ENCODE measurements around the gene RAB30.

Gene RAB30, protein sequence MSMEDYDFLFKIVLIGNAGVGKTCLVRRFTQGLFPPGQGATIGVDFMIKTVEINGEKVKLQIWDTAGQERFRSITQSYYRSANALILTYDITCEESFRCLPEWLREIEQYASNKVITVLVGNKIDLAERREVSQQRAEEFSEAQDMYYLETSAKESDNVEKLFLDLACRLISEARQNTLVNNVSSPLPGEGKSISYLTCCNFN

DNA sequence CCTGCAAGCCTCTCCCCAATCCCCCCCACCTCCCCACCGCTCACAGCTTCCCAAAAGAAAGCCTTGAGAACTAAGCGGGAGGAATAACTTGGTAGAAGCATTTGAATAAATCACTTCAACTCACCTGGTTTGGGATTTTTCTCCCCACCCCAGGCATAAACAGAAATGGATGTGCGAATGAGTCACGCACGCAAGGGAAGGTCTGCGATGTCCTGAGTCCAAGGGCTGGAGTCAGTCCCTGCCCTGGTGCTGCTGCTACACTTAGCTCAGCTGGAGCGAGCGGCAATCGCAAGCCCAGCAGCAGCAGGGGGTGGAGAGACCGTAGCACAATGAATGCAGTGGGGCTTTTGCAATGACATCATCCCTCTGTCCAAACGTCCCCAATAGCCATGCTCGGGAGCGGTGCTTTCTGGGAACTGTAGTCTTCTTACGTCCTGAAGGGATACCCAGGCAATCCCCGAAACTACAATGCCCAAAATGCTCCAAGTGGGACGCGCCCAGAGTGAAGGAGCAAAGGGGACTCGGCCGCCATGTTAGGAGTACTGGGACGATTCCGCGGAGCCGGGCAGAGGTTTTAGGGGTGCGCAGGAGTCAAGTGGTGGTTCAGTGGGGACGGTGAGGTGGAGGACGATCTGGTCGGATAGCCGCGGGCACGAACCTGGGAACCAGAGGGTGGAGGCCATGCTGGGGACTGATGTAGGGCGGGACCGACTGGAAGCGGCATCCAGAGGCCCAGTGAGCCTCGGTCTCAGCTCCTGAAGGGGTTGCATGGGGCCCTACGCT lies at the start of gene RAB30:
TSS of gene RAB30 (minus strand) at position 331 of the 783 bp plus-strand sequence. CDS start 74,581 bp downstream, outside the sequence.
- peak; percentile 100 for DNase-seq (ENCODE audit: low read depth)

DNA sequence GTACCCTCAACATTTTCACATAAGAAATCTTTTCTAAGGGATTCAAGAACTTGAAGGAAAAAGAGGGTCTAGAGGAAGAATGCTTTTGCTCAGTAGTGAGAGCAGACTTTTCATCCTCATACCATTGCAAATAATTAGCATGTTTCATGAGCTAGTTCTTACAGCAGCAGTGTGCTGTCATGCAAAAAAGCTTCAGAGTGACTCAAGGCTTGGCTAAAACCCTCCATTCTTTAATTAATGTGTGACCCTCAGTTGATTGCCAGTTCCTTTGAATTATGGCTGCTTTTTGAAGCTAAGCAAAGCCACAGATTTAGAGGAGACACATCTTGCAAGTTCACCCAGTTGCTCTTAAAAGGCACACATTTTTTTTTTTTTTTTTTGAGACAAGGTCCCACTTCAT lies 48.6 kb upstream of the RAB30 start:
- DNase-seq (ENCODE audit: low read depth): peak; percentile 33

DNA sequence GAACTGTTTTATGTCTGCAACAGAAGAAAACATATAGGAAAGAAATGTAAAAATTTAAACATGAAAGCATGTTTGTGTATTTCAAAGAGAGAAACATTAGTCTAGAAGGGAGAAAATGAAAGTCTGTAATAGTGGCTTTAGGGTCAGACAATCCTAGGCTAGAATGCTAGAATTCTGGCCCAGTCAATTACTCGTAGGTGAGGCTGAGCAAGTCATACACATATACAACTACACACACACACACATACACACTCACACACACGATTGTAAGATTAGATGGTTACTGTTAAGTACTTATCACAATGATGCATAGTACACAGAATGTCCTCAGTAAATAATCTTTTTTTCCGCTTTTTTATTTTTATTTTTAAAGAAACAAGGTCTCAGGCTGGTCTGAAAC lies 47.5 kb upstream of the RAB30 start:
- DNase-seq (ENCODE audit: low read depth): peak; percentile 22

GRCh38 chr11:83118814-83119213 lies 47.1 kb upstream of the RAB30 start:
- DNase-seq (ENCODE audit: low read depth): peak; percentile 37

- no peak for DNase-seq (ENCODE audit: low read depth)
Observed at GRCh38 chr11:83116015-83116641, 44.4 kb upstream of the RAB30 start.

DNA sequence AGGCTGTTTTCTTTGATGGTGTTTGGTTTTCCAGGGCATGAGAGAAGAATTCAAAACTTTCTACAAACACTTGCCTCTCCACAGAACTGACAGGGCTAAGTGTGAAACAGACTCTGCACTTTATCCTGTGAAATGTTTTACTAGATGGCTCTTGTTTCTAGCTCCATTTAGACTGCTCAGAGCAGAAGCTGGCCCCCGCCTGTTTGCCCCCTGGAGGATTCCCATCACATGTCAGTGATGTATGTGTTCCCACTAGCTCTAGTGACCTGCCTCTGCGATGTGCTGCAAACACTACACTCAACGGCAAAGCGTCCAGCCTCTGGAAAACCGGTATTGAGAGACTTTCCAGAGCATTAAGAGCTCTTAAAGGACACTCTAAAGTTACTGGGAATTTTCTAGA lies 43.9 kb upstream of the RAB30 start:
- DNase-seq (ENCODE audit: low read depth): no peak

DNA sequence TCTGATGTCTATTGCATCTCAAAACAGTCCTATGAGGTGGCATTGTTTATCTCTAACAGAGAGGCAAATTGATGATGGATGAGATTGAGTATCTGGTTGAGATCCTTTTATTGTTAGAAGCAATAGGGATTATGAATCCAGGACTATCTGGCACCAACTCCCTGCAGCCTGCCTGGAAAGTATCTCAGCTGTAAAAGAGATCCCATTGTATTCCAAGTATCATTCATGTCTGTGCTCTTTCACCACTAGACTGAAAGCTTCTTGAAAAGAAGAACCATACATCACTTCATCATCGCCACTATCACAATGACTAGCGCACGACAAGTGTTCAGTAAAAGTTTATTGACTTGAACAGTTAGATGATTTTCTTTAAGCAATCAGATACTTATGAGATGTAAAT lies 43.3 kb upstream of the RAB30 start:
- DNase-seq (ENCODE audit: low read depth): no peak

DNA sequence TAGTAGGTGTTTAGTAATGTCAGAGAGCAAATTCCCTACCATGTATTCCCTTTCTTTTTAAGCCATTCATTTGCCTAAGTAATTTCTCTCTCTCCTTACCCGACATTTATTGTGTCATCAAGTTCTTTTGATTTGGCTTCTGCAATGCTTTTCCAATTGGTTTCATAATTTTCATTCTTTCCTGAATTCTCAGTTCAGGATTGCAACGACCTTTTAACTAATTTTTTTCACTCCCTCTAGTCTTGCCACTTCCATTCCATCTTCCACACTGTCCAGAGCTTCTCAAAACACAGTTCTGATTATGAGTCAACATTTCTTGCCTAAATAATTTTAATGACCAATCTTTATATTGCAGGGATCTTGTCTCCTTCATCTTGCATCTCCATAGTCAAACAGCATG lies 41.2 kb upstream of the RAB30 start:
- DNase-seq (ENCODE audit: low read depth): no peak

DNA sequence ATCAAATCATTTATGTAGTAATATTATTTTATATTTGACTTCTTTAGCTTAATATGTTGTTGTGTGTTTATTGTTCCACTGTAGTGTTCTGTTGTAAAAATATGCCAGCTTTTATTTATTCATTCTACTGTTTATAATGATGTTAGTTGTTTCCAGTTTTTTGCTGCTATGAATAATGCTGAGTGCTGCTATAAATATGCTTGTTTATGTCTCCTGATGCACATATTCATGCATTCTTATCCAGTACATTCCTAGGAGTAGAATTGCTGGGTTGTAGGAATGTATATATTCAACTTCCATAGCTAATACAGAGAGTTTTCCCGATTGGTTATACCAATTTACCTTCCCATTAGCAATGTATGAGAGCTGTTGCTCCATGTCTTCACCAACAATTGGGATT lies 33.5 kb upstream of the RAB30 start:
- DNase-seq (ENCODE audit: low read depth): no peak

- no peak for DNase-seq (ENCODE audit: low read depth)
Observed at GRCh38 chr11:83102834-83103233, 31.1 kb upstream of the RAB30 start.

DNA sequence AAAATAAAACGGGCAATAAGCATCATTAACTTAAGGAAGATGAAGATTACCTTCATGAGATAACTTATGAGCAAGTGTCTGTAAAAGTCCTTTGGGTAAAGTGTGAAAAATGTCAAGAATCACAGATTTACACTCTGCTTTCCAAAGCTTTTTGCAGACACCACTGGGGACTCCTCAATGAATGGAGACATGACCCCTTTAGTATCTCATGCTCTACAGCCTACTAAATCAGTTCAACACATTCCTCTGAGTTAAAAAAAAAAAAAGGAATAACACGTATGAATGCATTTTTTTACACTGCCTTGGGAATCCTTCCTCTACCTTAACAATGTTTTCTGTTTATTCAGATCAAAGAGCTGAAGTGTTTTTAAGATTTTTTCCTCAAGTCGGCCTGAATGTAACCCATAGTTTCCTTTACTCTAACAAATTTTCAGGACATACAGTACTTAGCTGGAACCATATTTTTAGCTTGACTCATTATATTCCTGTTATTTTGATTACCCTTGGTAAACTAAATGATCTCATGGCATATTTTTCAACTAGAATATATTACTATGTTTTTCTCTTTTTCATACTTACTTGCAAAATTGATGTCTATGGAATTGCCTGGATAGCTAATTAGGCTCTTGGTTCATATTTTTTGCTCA lies 25.9 kb upstream of the RAB30 start:
- DNase-seq (ENCODE audit: low read depth): peak; percentile 69

DNA sequence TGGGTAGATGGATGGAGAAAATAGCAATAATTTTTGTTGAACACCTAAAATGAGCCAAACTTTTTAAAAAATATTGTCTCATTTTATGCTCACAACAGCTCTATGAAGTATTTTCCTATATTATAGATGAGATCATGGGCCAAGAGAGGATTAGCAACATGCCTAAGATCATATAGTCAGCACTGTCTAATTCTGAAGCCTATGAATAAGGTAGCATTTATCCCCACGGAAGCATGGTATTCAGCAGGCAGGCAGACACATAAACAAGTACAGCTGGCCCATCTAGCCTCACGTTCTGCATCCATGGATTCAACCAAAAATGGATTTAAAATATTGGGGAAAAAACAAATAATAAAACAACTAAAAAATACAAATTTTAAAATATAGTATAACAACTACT lies 21.9 kb upstream of the RAB30 start:
- DNase-seq (ENCODE audit: low read depth): peak; percentile 19

DNA sequence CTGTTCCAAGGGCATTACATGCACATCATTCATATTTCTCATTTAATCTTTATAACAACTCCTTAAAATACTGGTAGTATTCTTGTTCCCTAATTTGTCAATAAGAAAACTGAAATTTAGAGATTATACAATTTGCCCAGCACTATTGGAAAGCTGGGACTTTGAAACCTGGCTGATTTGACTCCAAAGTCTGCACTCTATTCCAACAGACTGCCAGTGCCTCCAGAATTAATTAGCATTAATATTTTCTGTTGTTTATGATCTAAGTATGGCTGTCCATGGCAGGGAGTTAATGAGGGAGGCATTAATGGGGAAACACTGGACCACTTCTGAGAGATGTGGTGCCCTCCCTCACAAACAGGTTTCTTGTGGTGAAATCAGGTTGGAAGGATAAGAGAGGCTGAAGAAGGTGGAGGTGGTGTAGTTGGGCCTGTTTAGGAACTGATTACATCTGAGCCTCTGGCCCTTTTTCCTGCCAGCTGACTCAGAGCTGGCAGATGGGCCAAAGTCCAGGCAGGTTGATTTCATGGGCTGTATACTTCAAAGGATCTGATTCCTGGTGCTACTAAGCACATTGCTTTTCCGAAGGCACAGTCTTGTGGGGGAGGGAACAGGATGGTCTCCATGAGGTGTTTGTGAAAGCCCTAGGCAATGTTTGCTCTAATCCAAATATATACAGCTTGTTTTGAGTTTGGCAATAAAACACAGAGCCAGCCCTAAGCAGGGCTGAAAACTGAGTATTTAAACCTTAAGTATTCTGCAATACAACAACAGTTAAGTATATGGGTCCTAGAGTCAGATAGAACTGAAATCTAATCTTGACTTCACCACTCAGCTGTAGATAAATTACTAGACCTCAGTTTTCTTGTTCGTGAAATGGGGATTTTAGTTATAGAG lies 21.0 kb upstream of the RAB30 start:
- DNase-seq (ENCODE audit: low read depth): peak; percentile 41

DNA sequence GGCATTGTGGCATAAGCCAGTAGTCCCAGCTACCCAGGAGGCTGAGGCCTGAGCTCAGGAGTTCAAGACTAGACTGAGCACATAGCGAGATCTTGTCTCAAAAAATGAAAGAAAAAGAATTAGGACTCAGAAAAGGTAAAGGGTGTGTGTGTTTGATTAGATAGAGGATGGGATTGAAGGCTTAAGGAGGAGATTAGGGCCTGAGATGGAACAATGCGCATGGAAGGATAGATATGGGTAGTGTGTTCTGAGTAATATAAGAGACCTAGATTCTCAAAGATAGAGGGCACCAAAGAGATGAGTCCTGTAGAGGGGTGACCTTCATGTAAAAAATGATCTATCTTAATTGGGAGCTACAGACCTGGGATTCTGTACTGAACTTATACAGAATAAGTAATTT lies 17.3 kb upstream of the RAB30 start:
- peak; percentile 7 for DNase-seq (ENCODE audit: low read depth)

DNA sequence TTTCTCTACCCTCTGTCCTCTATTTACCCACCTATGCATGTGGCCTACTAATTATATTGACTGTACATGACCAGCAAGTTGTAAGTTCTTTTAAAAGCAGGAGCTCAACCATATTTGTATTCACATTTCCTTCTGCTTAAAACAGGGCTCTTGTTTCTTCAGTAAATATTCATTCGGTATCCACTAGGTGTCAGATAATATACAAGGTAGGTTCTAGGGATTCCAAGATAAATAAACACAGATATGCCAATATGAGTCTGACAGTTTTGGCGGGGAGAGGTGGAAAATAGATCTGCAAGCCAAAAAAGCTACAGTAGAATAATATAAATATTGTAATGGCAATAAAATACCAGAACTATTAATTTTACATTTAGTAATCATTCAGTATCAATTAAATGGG lies 15.3 kb upstream of the RAB30 start:
- DNase-seq (ENCODE audit: low read depth): peak; percentile 21

GRCh38 chr11:83079820-83080219 lies 8.1 kb upstream of the RAB30 start:
- DNase-seq (ENCODE audit: low read depth): no peak

GRCh38 chr11:83078269-83078668 lies 6.6 kb upstream of the RAB30 start:
- DNase-seq (ENCODE audit: low read depth): no peak

DNA sequence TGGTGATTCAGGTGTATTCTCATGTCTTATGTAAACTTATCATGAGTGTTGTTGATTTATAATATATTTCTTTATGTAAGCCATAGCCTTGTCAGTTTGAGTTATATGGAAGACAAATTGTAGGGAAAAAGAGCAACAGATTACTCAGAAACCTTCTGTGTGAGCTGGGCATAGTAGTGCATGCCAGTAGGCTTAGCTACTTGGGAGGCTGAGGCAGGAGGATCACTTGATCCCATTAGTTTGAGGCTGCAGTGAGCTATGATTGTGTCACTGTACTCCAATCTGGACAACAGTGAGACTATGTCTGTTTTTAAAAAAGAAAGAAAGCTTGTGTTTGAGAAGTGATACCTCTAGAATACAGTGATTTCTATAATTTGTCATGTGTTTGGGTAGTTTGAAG lies 2.2 kb upstream of the RAB30 start:
- no peak for DNase-seq (ENCODE audit: low read depth)

- no peak for DNase-seq (ENCODE audit: low read depth)
Observed at GRCh38 chr11:83073258-83073657, 1.6 kb upstream of the RAB30 start.

DNA sequence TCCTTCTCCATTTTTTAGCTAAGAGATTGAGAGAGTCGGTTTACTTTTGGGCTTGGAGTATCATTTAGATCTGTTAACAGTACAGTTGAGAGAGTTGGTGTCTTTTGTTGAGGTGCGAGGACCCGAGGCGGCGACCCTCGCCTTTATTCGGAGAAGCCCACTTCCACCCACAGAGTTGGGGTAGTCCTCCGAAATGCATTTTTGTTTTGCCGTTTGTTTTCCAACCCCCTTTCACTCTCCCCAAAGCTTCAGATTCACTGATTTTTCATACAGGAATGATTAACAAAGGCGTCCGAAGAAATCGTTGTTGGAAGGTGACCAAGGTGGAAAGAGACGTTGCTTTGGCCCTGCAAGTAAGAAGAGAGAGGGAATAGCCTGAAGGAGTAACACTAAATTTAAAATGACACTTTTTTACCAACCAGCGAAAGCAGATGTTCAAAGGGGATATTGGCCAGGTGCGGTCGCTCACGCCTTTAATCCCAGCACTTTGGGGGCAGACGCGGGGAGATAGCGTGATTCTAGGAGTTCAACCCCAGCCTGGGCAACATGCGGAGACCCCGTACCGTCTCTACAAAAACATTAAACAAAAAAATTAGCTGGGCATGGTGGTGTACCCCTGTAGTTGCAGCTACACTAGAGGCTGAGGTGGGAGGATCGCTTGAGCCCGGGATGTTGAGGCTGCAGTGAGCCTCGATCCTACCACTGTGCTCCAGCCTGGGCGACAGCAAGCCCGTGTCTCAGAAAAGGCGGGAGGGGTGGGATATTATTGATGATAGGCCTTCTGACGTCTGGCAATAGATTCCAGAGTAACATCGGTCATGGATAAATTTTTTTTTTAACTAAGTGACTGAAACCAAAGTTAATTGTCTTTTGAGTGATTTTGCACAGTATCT lies 899 bp upstream of the RAB30 start:
- no peak for DNase-seq (ENCODE audit: low read depth)
